ENCODE results near the gene HLA-DMA.
A peak's percentile ranks its signal among the peaks of the same experiment; 100 is the strongest.

The HLA-DMA gene

DNA sequence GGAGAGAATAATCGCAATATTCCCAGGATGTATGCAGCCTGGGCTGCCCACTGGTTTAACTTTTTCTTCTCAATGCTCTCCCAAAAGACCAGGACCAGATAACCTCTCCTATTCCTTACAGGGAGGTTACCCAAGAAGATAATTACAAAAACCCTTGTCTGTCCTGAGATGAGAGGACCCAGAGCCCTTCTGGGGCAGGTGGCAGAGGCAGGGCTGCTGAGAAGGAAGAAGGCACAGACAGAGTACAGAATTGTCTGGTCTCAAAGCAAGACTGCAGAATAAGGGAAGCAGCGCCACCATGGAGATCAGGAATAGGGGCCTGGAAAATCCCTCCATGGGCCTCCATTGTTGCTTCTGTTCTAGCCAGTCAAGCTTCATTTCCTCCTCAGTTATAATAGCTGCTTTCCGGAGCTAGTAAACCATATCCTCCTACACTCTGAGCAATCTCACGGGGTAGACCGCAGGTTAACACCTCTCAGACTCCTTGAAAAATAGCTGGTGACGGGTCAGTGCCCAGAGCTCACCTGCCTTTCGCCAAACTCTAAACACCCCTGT, 11.6 kb downstream of the HLA-DMA start:
- H3K27ac ChIP-seq, result peak overlapping the region; percentile 92
- TF ChIP-seq CTCF (conservative IDR thresholded peaks at IDR 0.05), result no peak

DNA sequence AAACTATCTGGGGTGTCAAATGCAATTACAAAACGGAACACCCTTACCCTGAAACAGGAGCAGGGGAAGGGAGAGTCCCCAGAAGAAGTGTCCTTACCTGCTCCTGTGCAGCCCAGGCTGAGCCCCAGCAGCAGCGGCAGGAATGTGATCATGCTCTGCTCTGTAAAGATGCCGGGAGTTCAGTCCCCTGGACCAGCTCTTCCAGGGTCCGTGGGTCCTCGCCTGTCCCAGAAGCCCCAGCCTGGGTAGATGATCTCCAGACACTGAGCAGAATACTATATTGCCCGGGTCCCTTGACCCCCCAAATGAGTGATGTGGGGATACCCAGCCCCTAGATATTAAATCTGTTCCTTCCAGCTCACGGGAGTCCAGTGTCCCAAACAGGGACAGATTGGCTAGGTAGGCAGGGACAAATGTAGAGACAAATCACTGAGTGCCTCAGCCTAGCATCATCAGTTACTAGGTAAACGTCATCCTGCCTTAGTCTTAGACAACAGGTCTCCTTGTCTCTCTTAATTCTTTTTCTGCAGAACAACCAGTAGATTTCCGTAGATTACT, 12.2 kb downstream of the HLA-DMA start, which contains the start of gene HLA-DMB:
Gene HLA-DMB, minus strand, starts transcription at position 373 of the 558 bp plus-strand sequence. Its CDS starts 221 bp downstream, at position 152.
- TF ChIP-seq CTCF (conservative IDR thresholded peaks at IDR 0.05), result no peak
- peak within 1 kb of the TSS; percentile 92 for H3K27ac ChIP-seq

DNA sequence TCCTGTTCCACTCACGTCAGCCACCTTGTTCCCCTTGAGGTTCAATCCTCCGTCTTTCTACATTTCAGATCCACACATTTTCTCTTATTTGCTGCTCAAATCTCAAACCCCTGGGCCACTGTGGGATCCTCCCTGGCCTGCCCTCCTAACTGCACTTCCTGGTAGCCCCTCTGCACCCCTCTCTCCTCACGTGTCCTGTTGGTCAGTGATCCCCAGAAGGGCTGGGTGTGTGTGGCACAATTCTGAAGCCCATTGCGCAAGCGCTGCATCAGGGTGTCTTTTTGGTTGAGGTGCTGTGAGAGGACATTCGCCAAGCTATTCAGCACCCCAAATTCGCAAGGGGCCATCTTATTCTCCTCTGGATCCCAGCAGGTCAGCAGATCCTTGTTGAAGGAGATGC, 14.4 kb downstream of the HLA-DMA start:
- TF ChIP-seq CTCF (conservative IDR thresholded peaks at IDR 0.05), result no peak
- no peak overlapping the region for H3K27ac ChIP-seq

DNA sequence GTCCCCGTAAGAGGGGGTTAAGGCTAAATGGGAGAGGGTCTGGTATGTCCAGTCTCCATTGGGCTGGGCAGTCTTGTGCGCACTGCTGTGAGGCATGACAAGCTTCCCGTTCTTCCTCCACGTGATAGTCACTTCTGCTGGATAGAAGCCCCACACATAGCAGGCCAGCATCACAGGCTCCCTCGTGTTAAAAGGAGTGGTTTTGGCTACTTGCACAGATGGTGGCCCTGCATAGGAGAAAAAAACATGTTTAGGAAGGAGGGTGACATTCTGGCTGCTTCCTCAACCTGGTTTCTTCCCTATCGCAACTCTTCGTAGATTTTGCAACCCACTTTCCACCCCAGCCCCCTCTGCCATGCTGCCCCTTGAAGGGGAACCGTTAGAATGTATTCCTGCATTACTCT, 15.7 kb downstream of the HLA-DMA start:
- no peak overlapping the region for H3K27ac ChIP-seq
- no peak for TF ChIP-seq CTCF (conservative IDR thresholded peaks at IDR 0.05)

- no peak for TF ChIP-seq CTCF (conservative IDR thresholded peaks at IDR 0.05)
- H3K27ac ChIP-seq, result no peak overlapping the region
These were observed 16.4 kb downstream of the HLA-DMA start for GRCh38 chr6:32936239-32937152.

DNA sequence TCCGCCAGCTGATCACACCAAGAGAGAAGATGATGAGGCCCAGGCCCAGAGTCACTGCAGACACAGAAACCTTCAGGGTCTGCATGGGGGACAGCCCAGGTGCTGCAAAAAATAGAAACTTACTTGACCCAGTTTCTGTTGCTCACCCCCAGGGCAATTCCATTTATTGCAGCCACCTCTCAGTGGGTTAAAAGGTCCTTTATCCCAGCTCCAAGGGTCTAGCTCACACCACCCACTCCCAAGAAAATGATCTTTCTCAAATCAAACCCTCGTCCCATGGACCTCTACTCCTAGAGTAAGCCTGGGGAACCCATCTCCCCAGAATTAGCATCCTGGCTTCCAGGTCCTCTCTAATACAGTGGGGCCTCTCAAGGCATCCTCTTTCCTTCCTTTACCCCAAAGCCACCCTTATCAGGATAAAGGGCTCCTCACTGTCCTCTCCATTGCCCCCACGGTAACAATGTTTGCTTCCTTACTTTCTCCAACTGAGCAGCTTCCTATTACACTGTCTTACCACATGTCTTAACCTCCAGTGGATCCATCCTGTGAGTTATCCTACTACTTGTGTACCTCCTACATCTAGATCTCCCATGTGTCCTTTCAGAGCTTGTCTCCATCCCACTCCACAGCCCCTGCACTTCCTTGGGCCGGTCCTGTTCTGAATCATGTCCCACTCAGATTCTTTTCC, 17.2 kb downstream of the HLA-DMA start:
- H3K27ac ChIP-seq, result no peak overlapping the region
- TF ChIP-seq CTCF (conservative IDR thresholded peaks at IDR 0.05), result no peak

DNA sequence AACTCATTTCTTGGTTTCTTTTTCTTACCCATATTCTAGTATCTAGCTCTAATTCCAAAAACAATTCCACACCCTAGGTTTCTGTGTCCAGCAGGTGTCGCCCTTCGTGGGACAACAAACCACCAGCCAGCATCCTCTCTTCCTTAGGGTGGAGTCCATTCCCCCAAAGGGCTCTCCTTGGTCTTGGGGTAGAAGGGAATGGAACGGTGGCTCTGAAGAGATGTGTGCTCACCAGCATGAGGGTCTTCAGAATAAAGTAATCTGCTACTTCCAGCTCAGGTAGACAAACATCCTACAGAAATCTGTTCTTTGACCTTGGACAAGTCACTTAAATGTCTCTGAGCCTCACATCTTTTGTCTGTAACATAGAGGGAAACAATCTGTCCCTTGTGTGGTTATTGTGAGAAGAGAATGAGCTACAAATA, 19.2 kb downstream of the HLA-DMA start:
- TF ChIP-seq CTCF (conservative IDR thresholded peaks at IDR 0.05), result peak; percentile 83
- H3K27ac ChIP-seq, result peak overlapping the region; percentile 43; the same call in 1 of the 2 replicates

Measured in VCaP (cell line).